Posterior vena cava (tissue), 2 donors: ENCODE results near the gene RAB20. TPM values are rescaled to one million over a fixed set of nuclear protein-coding genes. Genes with fewer than 3 reads are reported as not detected.
"Not testable (repeated sequence)": the region's sequence is repeated elsewhere in the genome, so short reads cannot be mapped to it uniquely, and the experiment has no call there.

Experiments used
- DNase-seq: peaks from one replicate; pipeline ENCODE4 v3.0.0-alpha.2; 2020; ENCODE audit warnings: low spot score
- intact Hi-C, 2 donors: fragments of 100-400 bp; cut with DNase I; formaldehyde crosslinking; loops; one replicate each; pipeline versions ENCODE4 v1.14.1 to v1.14.2; 2022 to 2023
- total RNA-seq, 2 donors: library from RNA; stranded (reverse); fragmentation: NEBNext Ultra II Directional; extraction: Animal tissue kit (Norgen Biotek cat#: 25700); gene quantifications; one replicate each; pipeline ENCODE4 v1.2.1, GENCODE V29; 2021
- donor health status: DM: yes; HTN: yes; CAD: no.
- donor health status: DM: yes; HTN: yes; CAD: no.

RAB20 gene
- total RNA-seq, 2 donors from 2014 or later: 8.5 to 11.9 TPM

- no peak for DNase-seq
- intact Hi-C loops: no loop called here
These were observed 58.3 kb downstream of the RAB20 start for GRCh38 chr13:110503037-110503901.

GRCh38 chr13:110501188-110501587 is 60.3 kb downstream of the RAB20 start:
- no peak for DNase-seq
- intact Hi-C loops: no loop called here

- DNase-seq: no peak
- intact Hi-C loops: no loop called here
These were observed 61.2 kb downstream of the RAB20 start for GRCh38 chr13:110500341-110500740.

- no peak for DNase-seq
- intact Hi-C loops: no loop called here
These were observed 61.8 kb downstream of the RAB20 start for GRCh38 chr13:110499621-110500281.

GRCh38 chr13:110498765-110499164 is 62.8 kb downstream of the RAB20 start:
- intact Hi-C loops: no loop called here
- DNase-seq: no peak

GRCh38 chr13:110498327-110498726 is 63.2 kb downstream of the RAB20 start:
- intact Hi-C loops: no loop called here
- DNase-seq: no peak

- intact Hi-C loops, DNase-seq: not testable (repeated sequence)
These were observed 63.6 kb downstream of the RAB20 start for GRCh38 chr13:110497896-110498295.

GRCh38 chr13:110497003-110497402 is 64.5 kb downstream of the RAB20 start:
- DNase-seq: no peak
- intact Hi-C loops: no loop called here

- no peak for DNase-seq
- intact Hi-C loops: no loop called here
These were observed 65.2 kb downstream of the RAB20 start for GRCh38 chr13:110496281-110496680.

GRCh38 chr13:110495881-110496280 is 65.6 kb downstream of the RAB20 start:
- intact Hi-C loops: no loop called here
- DNase-seq: no peak

- no peak for DNase-seq
- intact Hi-C loops: no loop called here
These were observed 66.1 kb downstream of the RAB20 start for GRCh38 chr13:110495376-110495775.

GRCh38 chr13:110493613-110494012 is 67.9 kb downstream of the RAB20 start:
- intact Hi-C loops: no loop called here
- no peak for DNase-seq

GRCh38 chr13:110492679-110493593 is 68.6 kb downstream of the RAB20 start:
- no peak for DNase-seq
- intact Hi-C loops: no loop called here

- DNase-seq: no peak
- intact Hi-C loops: no loop called here
These were observed 69.4 kb downstream of the RAB20 start for GRCh38 chr13:110491869-110492678.

- DNase-seq: no peak
- intact Hi-C loops: no loop called here
These were observed 71.3 kb downstream of the RAB20 start for GRCh38 chr13:110490009-110490770.

GRCh38 chr13:110486880-110487279 is 74.6 kb downstream of the RAB20 start:
- DNase-seq, intact Hi-C loops: not testable (repeated sequence)

GRCh38 chr13:110486061-110486715 is 75.3 kb downstream of the RAB20 start:
- intact Hi-C loops: no loop called here
- DNase-seq: no peak

GRCh38 chr13:110485604-110486003 is 75.9 kb downstream of the RAB20 start:
- intact Hi-C loops: no loop called here
- no peak for DNase-seq
